SK-N-MC (cell line): ENCODE data around the gene TBP.

Source experiments
- EZH2 ChIP-seq: fragments of 200-600 bp; sonication (generic); IDR thresholded peaks from one replicate; pipeline ENCODE4 v1.6.1; 2017; ENCODE audit warnings: antibody characterized with exemption
- FOXP2 ChIP-seq: optimal IDR thresholded peaks from 2 replicates; pipeline ENCODE3; 2011; ENCODE audit warnings: mild to moderate bottlenecking, moderate library complexity; ENCODE audit not compliant: insufficient read depth; ENCODE audit errors: extremely low read length, control extremely low read depth
- POLR2AphosphoS5 ChIP-seq: IDR thresholded peaks from 2 replicates; pipeline ENCODE4 v1.6.1; 2012; ENCODE audit warnings: mild to moderate bottlenecking, low read depth, low read length, borderline replicate concordance

- no peak for TF ChIP-seq FOXP2
- no peak for TF ChIP-seq EZH2
- TF ChIP-seq POLR2AphosphoS5: no peak
Measured at GRCh38 chr6:170575250-170575649, 21.1 kb downstream of the TBP start.
